ENCODE results near the gene MAFG. TPM values are rescaled to one million over a fixed set of nuclear protein-coding genes. Genes with fewer than 3 reads are reported as not detected.

The MAFG gene
- polyA plus RNA-seq, 1 of the 3 experiments (the other 2 are of a cell fraction), result 38.7 TPM

GRCh38 chr17:81947189-81947588 lies 19.7 kb upstream of the MAFG start, which contains the start of gene MYADML2:
Gene MYADML2, minus strand, starts transcription at chr17:81947233. Its CDS starts 5,492 bp downstream, at chr17:81941741.
- CTCF ChIA-PET, result interaction anchor here (2.2 to 17.7 kb wide), 3 partner anchors 14 to 78 kb away, joined by 8 to 216 read pairs (median 168); partner anchors contain the start of genes CENPX, LRRC45 and NOTUM
- Histone ChIP-seq H3K9me2 (no peaks in the 10 kb centered on the region), H3F3A (replicated peaks; ENCODE audit: insufficient read depth) (no peaks in the 10 kb centered on the region), H3K79me2 (ENCODE audit: insufficient read depth) (no peaks in the 10 kb centered on the region), H3K4me3 (ENCODE audit: low read depth in 2 of 2, low read length in 1 of 2) (no peak within 1 kb of the TSS), H4K20me1 (ENCODE audit: insufficient read depth) (no peaks in the 10 kb centered on the region), H3K4me1 (ENCODE audit: control insufficient read depth in 1 of 2, insufficient read depth in 2 of 2, low read depth in 1 of 2, low read length in 1 of 2) (peaks cover 0 to 3% of the 10 kb centered on the region in 2 experiments; a peak in 1 of 4 replicates), H3K36me3 (replicated peaks in 1 of 2; ENCODE audit: control insufficient read depth in 1 of 2, insufficient read depth in 2 of 2, low read length in 1 of 2) (no peaks in the 10 kb centered on the region), H2AFZ (ENCODE audit: low read depth) (no peak within 1 kb of the TSS), H3K27ac (ENCODE audit: low read depth in 2 of 2, low read length in 1 of 2) (no peak within 1 kb of the TSS), H3K9me3 (no peaks in the 10 kb centered on the region), H3K27me3 (ENCODE audit: insufficient read depth) (no peaks in the 10 kb centered on the region), H3K9ac (no peak within 1 kb of the TSS), H3K4me2 (no peak within 1 kb of the TSS)
- 73% methylated on average over 12 of the region's 13 CpGs for WGBS (ENCODE audit: low lambda C conversion rate)
- no peak for DNase-seq
- no peak for TF ChIP-seq IRF3 (IDR thresholded peaks at IDR 0.05; ENCODE audit: low read depth, low read length)
- no peak for TF ChIP-seq FOXJ3 (CRISPR knock-in tag; IDR thresholded peaks at IDR 0.05)
- no peak for TF ChIP-seq YY1 (IDR thresholded peaks at IDR 0.05; ENCODE audit: low read depth)
- TF ChIP-seq ELF1 (IDR thresholded peaks at IDR 0.05), result no peak
- no peak for TF ChIP-seq EZH2phosphoT487 (IDR thresholded peaks at IDR 0.05; ENCODE audit: borderline replicate concordance, low read depth)
- TF ChIP-seq RCOR1 (IDR thresholded peaks at IDR 0.05; ENCODE audit: low read length), result no peak
- no peak for TF ChIP-seq RAD21 (IDR thresholded peaks at IDR 0.05; ENCODE audit: low read length)
- no peak for TF ChIP-seq GATA2 (CRISPR knock-in tag; IDR thresholded peaks at IDR 0.05)
- TF ChIP-seq, protein P1, sequence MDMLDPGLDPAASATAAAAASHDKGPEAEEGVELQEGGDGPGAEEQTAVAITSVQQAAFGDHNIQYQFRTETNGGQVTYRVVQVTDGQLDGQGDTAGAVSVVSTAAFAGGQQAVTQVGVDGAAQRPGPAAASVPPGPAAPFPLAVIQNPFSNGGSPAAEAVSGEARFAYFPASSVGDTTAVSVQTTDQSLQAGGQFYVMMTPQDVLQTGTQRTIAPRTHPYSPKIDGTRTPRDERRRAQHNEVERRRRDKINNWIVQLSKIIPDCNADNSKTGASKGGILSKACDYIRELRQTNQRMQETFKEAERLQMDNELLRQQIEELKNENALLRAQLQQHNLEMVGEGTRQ (IDR thresholded peaks at IDR 0.05; ENCODE audit: borderline replicate concordance, low read depth, low read length), result no peak
- no peak for TF ChIP-seq NRF1 (IDR thresholded peaks at IDR 0.05; ENCODE audit: low read depth, low read length)
- TF ChIP-seq MAX (IDR thresholded peaks at IDR 0.05; ENCODE audit: low read depth), result no peak
- no peak for TF ChIP-seq SMC3 (IDR thresholded peaks at IDR 0.05; ENCODE audit: low read depth, low read length)
- no peak for TF ChIP-seq RFX5 (IDR thresholded peaks at IDR 0.05; ENCODE audit: low read length)
- POLR2A ChIA-PET, result no interaction called here

DNA sequence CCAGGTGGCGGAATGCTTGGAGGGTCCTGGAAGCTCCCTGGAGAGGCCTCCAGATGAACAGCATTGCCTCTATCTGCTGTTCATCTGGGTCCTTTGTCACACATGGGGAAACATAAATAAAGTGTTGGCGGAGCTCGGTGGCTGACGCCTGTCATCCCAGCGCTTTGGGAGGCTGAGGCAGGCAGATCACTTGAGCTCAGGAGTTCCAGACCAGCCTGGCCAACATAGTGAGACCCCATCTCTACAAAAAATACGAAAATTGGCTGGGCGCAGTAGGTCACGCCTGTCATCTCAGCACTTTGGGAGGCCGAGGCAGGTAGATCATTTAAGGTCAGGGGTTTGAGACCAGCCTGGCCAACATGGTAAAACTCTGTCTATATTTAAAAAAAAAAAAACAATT lies 17.3 kb upstream of the MAFG start:
- H3K27me3 ChIP-seq (ENCODE audit: insufficient read depth), result no peaks in the 10 kb centered on the region
- no peaks in the 10 kb centered on the region for H4K20me1 ChIP-seq (ENCODE audit: insufficient read depth)
- WGBS (ENCODE audit: low lambda C conversion rate), result 83% methylated on average over 9 of the region's 9 CpGs
- no peak overlapping the region for H3K4me2 ChIP-seq
- DNase-seq, result no peak
- H3K9me3 ChIP-seq, result no peaks in the 10 kb centered on the region
- no peak overlapping the region for H2AFZ ChIP-seq (ENCODE audit: low read depth)
- no peak overlapping the region for H3K27ac ChIP-seq (ENCODE audit: low read depth in 2 of 2, low read length in 1 of 2)
- no peak overlapping the region for H3K4me3 ChIP-seq (ENCODE audit: low read depth in 2 of 2, low read length in 1 of 2)
- H3K36me3 ChIP-seq (replicated peaks in 1 of 2; ENCODE audit: control insufficient read depth in 1 of 2, insufficient read depth in 2 of 2, low read length in 1 of 2), result no peaks in the 10 kb centered on the region
- H3K79me2 ChIP-seq (ENCODE audit: insufficient read depth), result no peaks in the 10 kb centered on the region
- no peaks in the 10 kb centered on the region for H3F3A ChIP-seq (replicated peaks; ENCODE audit: insufficient read depth)
- ChIA-PET POLR2A (interaction anchor here (0.6 to 0.9 kb wide), 2 partner anchors 28 to 77 kb away, joined by 3 read pairs; no protein-coding TSS in a partner anchor), CTCF (interaction anchor here (6.7 to 17.7 kb wide), 2 partner anchors 16 to 76 kb away, joined by 42 to 216 read pairs; partner anchors contain the start of genes CENPX, LRRC45 and NOTUM)
- H3K9ac ChIP-seq, result no peak overlapping the region
- peaks cover 0 to 3% of the 10 kb centered on the region in 2 experiments; a peak in 1 of 4 replicates for H3K4me1 ChIP-seq (ENCODE audit: control insufficient read depth in 1 of 2, insufficient read depth in 2 of 2, low read depth in 1 of 2, low read length in 1 of 2)
- no peaks in the 10 kb centered on the region for H3K9me2 ChIP-seq
- TF ChIP-seq SMC3 (IDR thresholded peaks at IDR 0.05; ENCODE audit: low read depth, low read length) (no peak), YY1 (IDR thresholded peaks at IDR 0.05; ENCODE audit: low read depth) (no peak), CTCF (IDR thresholded peaks at IDR 0.05) (no peak), REST (IDR thresholded peaks at IDR 0.05; ENCODE audit: low read depth, low read length) (no peak), NRF1 (IDR thresholded peaks at IDR 0.05; ENCODE audit: low read depth, low read length) (no peak), EZH2phosphoT487 (IDR thresholded peaks at IDR 0.05; ENCODE audit: borderline replicate concordance, low read depth) (no peak), GABPA (IDR thresholded peaks at IDR 0.05; ENCODE audit: low read depth) (no peak), POLR2AphosphoS5 (IDR thresholded peaks at IDR 0.05; ENCODE audit: low read depth, low read length) (no peak), MXI1 (IDR thresholded peaks at IDR 0.05; ENCODE audit: low read depth, low read length) (no peak)
- TF ChIP-seq, protein P1 (IDR thresholded peaks at IDR 0.05; ENCODE audit: borderline replicate concordance, low read depth, low read length), result no peak
